Effector memory CD8-positive, alpha-beta T cell (primary cell): ENCODE results near the gene ANG.
A peak's percentile ranks its signal among the peaks of the same experiment; 100 is the strongest.
"Not testable (repeated sequence)": the region's sequence is repeated elsewhere in the genome, so short reads cannot be mapped to it uniquely, and the experiment has no call there.

ENCODE experiments used
- ATAC-seq: fragments of 150-1000 bp; cut with Tn5 transposase; replicated peaks from 2 replicates; pipeline ENCODE4 v1.10.0; 2021; ENCODE audit warnings: mild to moderate bottlenecking, moderate library complexity
- DNase-seq, 3 experiments: peaks; one replicate each; pipeline ENCODE4 v3.0.0; 2021
- H3K27ac Mint-ChIP-seq, 2 donors: one replicate each; pipeline ENCODE4 v1.8.0; 2022; ENCODE audit warnings: mild to moderate bottlenecking in 2 of 2, mixed read lengths in 2 of 2, moderate library complexity in 2 of 2
- H3K27me3 Mint-ChIP-seq, 2 donors: one replicate each; pipeline ENCODE4 v1.8.0; 2022; ENCODE audit warnings: mixed read lengths in 2 of 2
- H3K36me3 Mint-ChIP-seq: one replicate; pipeline ENCODE4 v1.8.0; 2022; ENCODE audit warnings: mild to moderate bottlenecking, moderate library complexity, mixed read lengths; ENCODE audit not compliant: insufficient read depth
- H3K4me1 Mint-ChIP-seq, 2 donors: one replicate each; pipeline ENCODE4 v1.8.0; 2022; ENCODE audit warnings: low read depth in 2 of 2, mixed read lengths in 2 of 2
- H3K4me3 Mint-ChIP-seq, 2 donors: one replicate each; pipeline ENCODE4 v1.8.0; 2022; ENCODE audit warnings: mild to moderate bottlenecking in 2 of 2, mixed read lengths in 2 of 2, moderate library complexity in 2 of 2
- H3K9me3 Mint-ChIP-seq, 2 donors: one replicate each; pipeline ENCODE4 v1.8.0; 2022; ENCODE audit warnings: mixed read lengths in 2 of 2

Gene ANG

GRCh38 chr14:20697273-20698017, 8.9 kb downstream of the ANG start:
- H3K27me3 Mint-ChIP-seq: no peaks in the 10 kb centered on the region
- no peaks in the 10 kb centered on the region for H3K36me3 Mint-ChIP-seq
- no peak overlapping the region for H3K27ac Mint-ChIP-seq
- DNase-seq (peak; percentile 50 to 69 (median 55)), ATAC-seq (peak; percentile 86)
- no peak overlapping the region for H3K4me3 Mint-ChIP-seq
- H3K4me1 Mint-ChIP-seq: peaks cover 0 to 3% of the 10 kb centered on the region in 2 donors
- no peaks in the 10 kb centered on the region for H3K9me3 Mint-ChIP-seq

- H3K27ac Mint-ChIP-seq: no peak overlapping the region
- DNase-seq (no peak), ATAC-seq (no peak)
- no peak overlapping the region for H3K4me3 Mint-ChIP-seq
- H3K4me1 Mint-ChIP-seq: peaks cover 0 to 3% of the 10 kb centered on the region in 2 donors
- H3K36me3 Mint-ChIP-seq: no peaks in the 10 kb centered on the region
- H3K9me3 Mint-ChIP-seq: no peaks in the 10 kb centered on the region
- no peaks in the 10 kb centered on the region for H3K27me3 Mint-ChIP-seq
Observed at GRCh38 chr14:20698018-20698329, 9.4 kb downstream of the ANG start.

DNA sequence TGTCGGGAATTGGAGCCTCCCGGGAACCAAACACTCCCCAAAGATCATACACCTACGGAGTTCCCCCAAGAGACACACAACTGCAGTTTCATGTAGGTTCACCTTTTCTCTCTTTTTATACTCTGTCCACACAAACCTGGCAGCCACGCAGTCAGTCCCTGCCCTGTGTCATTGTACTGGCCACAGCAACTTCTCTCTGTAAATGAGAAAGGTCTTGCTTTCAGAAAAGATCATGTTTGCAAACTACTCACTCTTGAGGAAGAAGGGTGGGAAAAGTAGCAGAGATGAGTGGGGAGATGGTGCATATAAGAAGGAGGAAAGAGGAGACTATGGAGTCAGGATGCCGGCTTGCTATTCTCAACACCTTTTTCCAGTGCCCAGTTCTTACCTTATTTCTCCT, 10.4 kb downstream of the ANG start:
- no peak overlapping the region for H3K27ac Mint-ChIP-seq
- ATAC-seq: no peak
- no peaks in the 10 kb centered on the region for H3K9me3 Mint-ChIP-seq
- no peaks in the 10 kb centered on the region for H3K36me3 Mint-ChIP-seq
- no peak overlapping the region for H3K4me3 Mint-ChIP-seq
- no peak for DNase-seq
- no peaks in the 10 kb centered on the region for H3K27me3 Mint-ChIP-seq
- H3K4me1 Mint-ChIP-seq: peaks cover 0 to 3% of the 10 kb centered on the region in 2 donors

DNA sequence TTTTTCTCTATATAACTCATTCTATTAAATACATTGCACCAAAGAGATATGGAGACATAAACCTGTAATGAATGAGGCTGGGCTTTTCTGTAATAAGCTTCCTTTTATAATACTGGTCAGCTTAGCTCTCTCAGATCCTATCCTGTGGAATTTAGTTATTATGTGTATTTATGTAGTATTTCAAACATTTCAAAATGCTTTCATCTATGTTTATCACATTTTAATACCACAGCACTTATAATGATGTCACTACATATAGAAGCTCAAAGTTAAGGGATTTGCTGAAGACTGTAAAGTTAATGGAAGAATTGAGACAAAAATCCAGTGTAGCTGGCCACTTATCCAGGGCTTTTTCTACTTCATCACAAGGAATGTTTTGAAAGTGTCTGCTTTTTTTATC, 11.4 kb downstream of the ANG start:
- DNase-seq (no peak), ATAC-seq (no peak)
- H3K36me3 Mint-ChIP-seq: no peaks in the 10 kb centered on the region
- H3K4me3 Mint-ChIP-seq: no peak overlapping the region
- H3K4me1 Mint-ChIP-seq: peaks cover 0 to 3% of the 10 kb centered on the region in 2 donors
- H3K27me3 Mint-ChIP-seq: no peaks in the 10 kb centered on the region
- H3K27ac Mint-ChIP-seq: no peak overlapping the region
- H3K9me3 Mint-ChIP-seq: no peaks in the 10 kb centered on the region

- H3K9me3 Mint-ChIP-seq, H3K27ac Mint-ChIP-seq, H3K36me3 Mint-ChIP-seq, ATAC-seq, H3K4me1 Mint-ChIP-seq, H3K27me3 Mint-ChIP-seq, DNase-seq, H3K4me3 Mint-ChIP-seq: not testable (repeated sequence)
Observed at GRCh38 chr14:20700965-20701364, 12.4 kb downstream of the ANG start.

- no peak overlapping the region for H3K27ac Mint-ChIP-seq
- DNase-seq (no peak), ATAC-seq (no peak)
- no peaks in the 10 kb centered on the region for H3K4me1 Mint-ChIP-seq
- H3K4me3 Mint-ChIP-seq: no peak overlapping the region
- H3K9me3 Mint-ChIP-seq: no peaks in the 10 kb centered on the region
- no peaks in the 10 kb centered on the region for H3K27me3 Mint-ChIP-seq
- no peaks in the 10 kb centered on the region for H3K36me3 Mint-ChIP-seq
Observed at GRCh38 chr14:20706657-20707355, 18.2 kb downstream of the ANG start.

GRCh38 chr14:20707622-20708021, 19.1 kb downstream of the ANG start:
- H3K36me3 Mint-ChIP-seq: no peaks in the 10 kb centered on the region
- H3K9me3 Mint-ChIP-seq: no peaks in the 10 kb centered on the region
- no peaks in the 10 kb centered on the region for H3K27me3 Mint-ChIP-seq
- H3K4me3 Mint-ChIP-seq: no peak overlapping the region
- H3K27ac Mint-ChIP-seq: no peak overlapping the region
- no peaks in the 10 kb centered on the region for H3K4me1 Mint-ChIP-seq
- no peak for DNase-seq
- no peak for ATAC-seq

DNA sequence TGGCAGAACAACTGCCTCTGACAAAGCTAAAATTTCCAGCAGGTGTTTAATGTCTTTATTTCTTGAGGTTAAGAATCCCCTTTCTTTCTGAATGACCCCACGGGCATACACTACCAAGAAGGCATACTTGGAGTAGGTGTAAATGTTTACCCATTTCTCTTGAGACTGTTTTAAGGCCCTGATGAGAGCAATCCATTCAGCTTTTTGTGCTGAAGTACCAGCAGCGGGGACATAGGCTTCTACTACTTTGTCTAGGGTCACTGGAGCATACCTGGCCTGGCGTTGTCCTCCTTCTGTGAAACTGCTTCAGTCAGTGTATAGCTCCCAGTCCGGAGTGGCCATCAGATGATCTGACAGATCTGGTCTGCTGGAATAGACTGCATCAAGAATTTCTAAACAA, 22.7 kb downstream of the ANG start:
- ATAC-seq (no peak), DNase-seq (no peak)
- no peaks in the 10 kb centered on the region for H3K36me3 Mint-ChIP-seq
- H3K27ac Mint-ChIP-seq: no peak overlapping the region
- no peak overlapping the region for H3K4me3 Mint-ChIP-seq
- H3K9me3 Mint-ChIP-seq: no peaks in the 10 kb centered on the region
- peaks cover 0 to 33% of the 10 kb centered on the region in 2 donors for H3K27me3 Mint-ChIP-seq
- peaks cover 0 to 3% of the 10 kb centered on the region in 2 donors for H3K4me1 Mint-ChIP-seq

DNA sequence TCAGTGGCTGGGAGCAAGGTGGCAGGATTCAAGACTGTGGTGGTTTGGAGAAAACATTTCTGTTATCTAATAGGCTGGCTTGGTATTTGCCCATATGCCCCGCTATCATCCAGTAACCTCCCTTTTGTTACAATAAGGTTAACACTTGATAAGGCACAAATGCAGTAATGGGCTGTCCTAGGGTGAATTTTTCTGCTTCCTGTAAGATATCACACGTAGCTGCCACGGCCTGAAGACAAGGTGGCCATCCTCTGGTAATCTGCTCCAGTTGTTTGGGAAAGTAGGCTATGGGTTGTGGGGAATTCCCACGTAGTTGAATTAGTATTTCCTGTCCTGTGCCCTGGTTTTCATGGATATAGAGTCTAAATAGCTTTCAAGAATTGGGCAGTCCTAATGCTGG, 23.1 kb downstream of the ANG start:
- Mint-ChIP-seq H3K4me3 (no peak overlapping the region), H3K4me1 (peaks cover 0 to 3% of the 10 kb centered on the region in 2 donors), H3K36me3 (no peaks in the 10 kb centered on the region), H3K9me3 (no peaks in the 10 kb centered on the region), H3K27me3 (peaks cover 3 to 37% of the 10 kb centered on the region in 2 donors), H3K27ac (no peak overlapping the region)
- ATAC-seq (no peak), DNase-seq (no peak)

- no peak overlapping the region for H3K4me3 Mint-ChIP-seq
- H3K27ac Mint-ChIP-seq: no peak overlapping the region
- no peaks in the 10 kb centered on the region for H3K9me3 Mint-ChIP-seq
- DNase-seq (no peak), ATAC-seq (no peak)
- H3K4me1 Mint-ChIP-seq: peaks cover 0 to 3% of the 10 kb centered on the region in 2 donors
- no peaks in the 10 kb centered on the region for H3K36me3 Mint-ChIP-seq
- peaks cover 15 to 49% of the 10 kb centered on the region in 2 donors for H3K27me3 Mint-ChIP-seq
Observed at GRCh38 chr14:20712904-20713303, 24.3 kb downstream of the ANG start.

DNA sequence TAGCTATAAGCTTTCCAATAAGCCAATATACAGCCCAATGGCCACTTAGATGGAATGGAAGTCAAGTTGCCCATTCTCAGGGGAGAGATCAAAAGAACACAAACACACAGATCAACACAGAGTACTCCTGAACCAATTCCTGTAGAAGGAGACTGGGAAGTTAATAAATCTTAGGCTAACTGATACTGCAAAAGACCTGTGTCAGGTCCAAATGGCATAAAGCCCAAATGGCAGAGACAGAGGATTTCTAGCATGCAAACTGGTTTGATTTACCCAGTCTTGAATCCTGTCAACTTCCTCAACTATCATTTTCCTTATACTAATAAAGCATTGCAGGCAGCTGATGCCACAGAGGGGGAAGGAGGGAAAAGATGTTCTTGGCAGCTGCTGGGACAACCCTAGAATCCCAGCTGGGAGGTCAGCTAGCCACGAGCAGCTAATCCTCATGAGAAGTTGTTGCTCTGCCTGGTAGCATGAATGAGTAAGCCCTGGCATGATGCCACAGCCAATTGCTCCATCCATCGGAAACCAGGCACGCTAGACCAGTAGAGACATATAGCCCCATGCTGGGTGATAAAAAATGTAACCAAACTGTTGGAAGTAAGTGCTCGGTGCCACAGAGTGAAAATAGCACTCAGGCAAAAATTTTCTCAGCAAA, 26.2 kb downstream of the ANG start:
- DNase-seq (no peak), ATAC-seq (no peak)
- no peak overlapping the region for H3K27ac Mint-ChIP-seq
- no peaks in the 10 kb centered on the region for H3K9me3 Mint-ChIP-seq
- H3K36me3 Mint-ChIP-seq: no peaks in the 10 kb centered on the region
- peaks cover 27 to 61% of the 10 kb centered on the region in 2 donors for H3K27me3 Mint-ChIP-seq
- H3K4me3 Mint-ChIP-seq: no peak overlapping the region
- H3K4me1 Mint-ChIP-seq: peaks cover 0 to 3% of the 10 kb centered on the region in 2 donors

- no peaks in the 10 kb centered on the region for H3K36me3 Mint-ChIP-seq
- no peak for ATAC-seq
- no peak for DNase-seq
- no peaks in the 10 kb centered on the region for H3K9me3 Mint-ChIP-seq
- H3K27me3 Mint-ChIP-seq: peaks cover 70 to 85% of the 10 kb centered on the region in 2 donors
- no peak overlapping the region for H3K27ac Mint-ChIP-seq
- no peak overlapping the region for H3K4me3 Mint-ChIP-seq
- peaks cover 0 to 1% of the 10 kb centered on the region in 2 donors for H3K4me1 Mint-ChIP-seq
Observed at GRCh38 chr14:20719777-20720176, 31.2 kb downstream of the ANG start.

DNA sequence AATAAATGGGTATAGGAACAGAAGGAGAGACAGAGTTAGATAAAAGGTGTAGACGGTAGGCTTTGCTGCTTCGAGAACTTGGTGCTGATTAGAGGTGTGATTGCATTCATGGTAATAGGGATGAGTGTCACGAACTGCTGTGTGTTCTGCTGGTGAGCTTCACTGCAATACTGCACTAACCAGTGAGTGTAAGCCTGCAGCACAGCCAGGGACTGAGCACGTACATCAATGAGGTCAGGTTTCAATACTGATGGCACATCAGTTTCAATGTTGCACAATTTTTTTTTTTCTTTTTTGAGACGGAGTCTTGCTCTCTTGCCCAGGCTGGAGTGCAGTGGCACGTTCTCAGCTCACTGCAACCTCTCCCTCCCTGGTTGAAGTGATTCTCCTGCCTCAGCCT, 32.2 kb downstream of the ANG start:
- Mint-ChIP-seq H3K9me3 (no peaks in the 10 kb centered on the region), H3K27me3 (peaks cover 79 to 86% of the 10 kb centered on the region in 2 donors), H3K4me3 (no peak overlapping the region), H3K27ac (no peak overlapping the region), H3K36me3 (no peaks in the 10 kb centered on the region), H3K4me1 (peaks cover 0 to 1% of the 10 kb centered on the region in 2 donors)
- no peak for ATAC-seq
- DNase-seq: no peak

DNA sequence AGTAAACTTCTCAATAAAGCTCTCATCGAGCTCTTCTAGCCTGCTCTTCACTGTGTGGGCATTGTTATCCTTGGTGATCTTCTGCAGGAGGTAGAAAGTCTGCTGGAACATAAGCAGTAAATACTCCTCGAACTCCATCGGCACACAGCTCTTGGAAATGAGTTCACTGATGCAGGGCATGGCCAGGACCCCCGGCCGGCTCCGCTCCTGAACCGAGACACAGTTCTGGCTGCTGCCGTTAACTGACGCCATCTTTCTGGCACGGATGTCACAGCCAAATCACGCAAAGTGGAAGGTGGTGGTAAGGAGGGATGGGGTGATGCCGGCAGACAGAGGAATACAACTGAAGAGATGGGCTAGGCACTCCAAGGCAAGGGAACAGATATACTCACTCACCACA, 33.5 kb downstream of the ANG start:
- ATAC-seq (no peak), DNase-seq (no peak)
- no peaks in the 10 kb centered on the region for H3K9me3 Mint-ChIP-seq
- H3K4me3 Mint-ChIP-seq: no peak overlapping the region
- H3K27ac Mint-ChIP-seq: no peak overlapping the region
- peaks cover 85 to 86% of the 10 kb centered on the region in 2 donors for H3K27me3 Mint-ChIP-seq
- H3K4me1 Mint-ChIP-seq: peaks cover 0 to 1% of the 10 kb centered on the region in 2 donors
- H3K36me3 Mint-ChIP-seq: no peaks in the 10 kb centered on the region
